ENCODE data around the gene CDC6. TPM values are rescaled to one million over a fixed set of nuclear protein-coding genes. Genes with fewer than 3 reads are reported as not detected.

CDC6 gene
- total and polyA plus RNA-seq, 2 donors (not counting 3 experiments of a cell fraction or from before 2014, with no cell fraction given): 15.5 to 55.2 TPM

DNA sequence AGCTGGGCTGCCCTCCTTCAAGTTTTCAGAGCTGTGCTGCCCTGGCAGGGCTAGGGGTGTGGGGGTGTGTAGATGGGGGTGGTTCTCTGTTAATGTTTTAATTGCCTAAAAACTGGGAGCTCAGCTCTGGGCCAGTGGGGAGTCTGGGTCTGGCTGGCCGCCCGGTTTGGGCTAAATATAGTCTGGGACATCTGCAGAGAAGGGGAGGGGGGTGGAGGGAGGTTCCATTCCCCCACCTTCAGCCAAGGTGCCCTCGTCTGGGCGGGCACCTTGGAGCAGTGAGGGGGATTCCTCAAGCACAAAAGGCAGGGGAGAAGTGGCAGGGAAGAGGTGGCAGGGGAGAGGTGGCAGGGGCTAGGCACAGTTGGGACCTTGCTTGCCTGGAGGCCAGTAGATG is 34.3 kb downstream of the CDC6 start:
- Histone ChIP-seq H3K9ac (replicated peaks; ENCODE audit: extremely low read depth, insufficient read depth, low read length) (peak overlapping the region; percentile 84), H3K9me1 (replicated peaks; ENCODE audit: control insufficient read depth, extremely low read depth, insufficient read depth, low read length) (no peaks in the 10 kb centered on the region), H3K36me3 (ENCODE audit: control insufficient read depth in 2 of 2, extremely low read depth in 1 of 2, insufficient read depth in 2 of 2, low read length in 2 of 2) (no peaks in the 10 kb centered on the region), H4K20me1 (replicated peaks; ENCODE audit: control insufficient read depth, extremely low read depth, insufficient read depth, low read length) (no peaks in the 10 kb centered on the region), H3K4me2 (ENCODE audit: insufficient read depth, low read length) (peak overlapping the region; percentile 64), H2AFZ (ENCODE audit: low read depth, low read length) (no peak overlapping the region), H3K27ac (ENCODE audit: insufficient read depth, low read depth, low read length) (peak overlapping the region; percentile 95), H3K79me2 (ENCODE audit: control insufficient read depth, insufficient read depth, low read length) (peaks cover 71% of the 10 kb centered on the region), H3K27me3 (ENCODE audit: control insufficient read depth in 2 of 2, insufficient read depth in 2 of 2, low read length in 2 of 2) (no peaks in the 10 kb centered on the region), H3K9me3 (replicated peaks; ENCODE audit: control insufficient read depth, insufficient read depth, low read length) (no peaks in the 10 kb centered on the region), H3K4me1 (ENCODE audit: control insufficient read depth, extremely low read depth, insufficient read depth, low read length) (peaks cover 83% of the 10 kb centered on the region), H3K4me3 (replicated peaks in 1 of 3; ENCODE audit: insufficient read depth in 1 of 3, low read depth in 1 of 3, low read length in 3 of 3) (peak overlapping the region in 2 of 3 experiments; percentile 9 to 17)
- dilution Hi-C loops (cut with MboI; ENCODE audit: extremely low pct_ligation_motif_present, low sequenced_read_pairs): no loop called here
- POLR2A ChIA-PET: no interaction called here
- BruUV-seq (replicated peaks): TSS peak; percentile 31
- FAIRE-seq (no peak), DNase-seq (ENCODE audit: low read depth, low spot score) (no peak)
- intact Hi-C loops (cut with micrococcal nuclease): loop anchor here (1.0 kb wide), 1 partner anchor 8 kb away; no protein-coding TSS in a partner anchor
- TF ChIP-seq EZH2 (IDR thresholded peaks at IDR 0.05; ENCODE audit: borderline replicate concordance, low read depth, low read length, severe bottlenecking): no peak
- no peak for TF ChIP-seq JUN (IDR thresholded peaks at IDR 0.05; ENCODE audit: borderline replicate concordance, insufficient read depth, insufficient read length, low read depth)
- TF ChIP-seq POLR2AphosphoS5 (IDR thresholded peaks at IDR 0.05; ENCODE audit: insufficient read depth, low read depth, low read length): no peak
- TF ChIP-seq, protein P1, sequence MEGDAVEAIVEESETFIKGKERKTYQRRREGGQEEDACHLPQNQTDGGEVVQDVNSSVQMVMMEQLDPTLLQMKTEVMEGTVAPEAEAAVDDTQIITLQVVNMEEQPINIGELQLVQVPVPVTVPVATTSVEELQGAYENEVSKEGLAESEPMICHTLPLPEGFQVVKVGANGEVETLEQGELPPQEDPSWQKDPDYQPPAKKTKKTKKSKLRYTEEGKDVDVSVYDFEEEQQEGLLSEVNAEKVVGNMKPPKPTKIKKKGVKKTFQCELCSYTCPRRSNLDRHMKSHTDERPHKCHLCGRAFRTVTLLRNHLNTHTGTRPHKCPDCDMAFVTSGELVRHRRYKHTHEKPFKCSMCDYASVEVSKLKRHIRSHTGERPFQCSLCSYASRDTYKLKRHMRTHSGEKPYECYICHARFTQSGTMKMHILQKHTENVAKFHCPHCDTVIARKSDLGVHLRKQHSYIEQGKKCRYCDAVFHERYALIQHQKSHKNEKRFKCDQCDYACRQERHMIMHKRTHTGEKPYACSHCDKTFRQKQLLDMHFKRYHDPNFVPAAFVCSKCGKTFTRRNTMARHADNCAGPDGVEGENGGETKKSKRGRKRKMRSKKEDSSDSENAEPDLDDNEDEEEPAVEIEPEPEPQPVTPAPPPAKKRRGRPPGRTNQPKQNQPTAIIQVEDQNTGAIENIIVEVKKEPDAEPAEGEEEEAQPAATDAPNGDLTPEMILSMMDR (IDR thresholded peaks at IDR 0.05; ENCODE audit: extremely low read depth in 1 of 2, insufficient read depth in 1 of 2, low read depth in 1 of 2, low read length in 2 of 2): no peak
- no peak for TF ChIP-seq FOS (IDR thresholded peaks at IDR 0.05; ENCODE audit: borderline replicate concordance, insufficient read depth, low read length)
- TF ChIP-seq GATA2 (IDR thresholded peaks at IDR 0.05; ENCODE audit: insufficient read depth, insufficient read length, low read depth, low read length): no peak
- no peak for TF ChIP-seq POLR2A (IDR thresholded peaks at IDR 0.05; ENCODE audit: low read depth, low read length)
- TF ChIP-seq, protein P2, sequence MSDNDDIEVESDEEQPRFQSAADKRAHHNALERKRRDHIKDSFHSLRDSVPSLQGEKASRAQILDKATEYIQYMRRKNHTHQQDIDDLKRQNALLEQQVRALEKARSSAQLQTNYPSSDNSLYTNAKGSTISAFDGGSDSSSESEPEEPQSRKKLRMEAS (IDR thresholded peaks at IDR 0.05; ENCODE audit: insufficient read depth, insufficient read length): no peak
- TF ChIP-seq MYC (IDR thresholded peaks at IDR 0.05; ENCODE audit: low read depth, low read length): no peak
- CTCF ChIA-PET: interaction anchor here (1.6 to 2.7 kb wide), 3 partner anchors 10 to 19 kb away, joined by 5 to 7 read pairs (median 6); no protein-coding TSS in a partner anchor

Measured in endothelial cell of umbilical vein (primary cell).